HepG2 (cell line): Measurements from ENCODE around the gene C2orf42. TPM values are rescaled to one million over a fixed set of nuclear protein-coding genes. Genes with fewer than 3 reads are reported as not detected.
A peak's percentile ranks its signal among the peaks of the same experiment; 100 is the strongest.

Experiments
- ATF7 ChIP-seq, 2 experiments: fragments of 450-650 bp in 1 of 2; sonication (generic) in 1 of 2; formaldehyde crosslinking in 1 of 2; IDR thresholded peaks; 2 replicates each; pipeline versions ENCODE4 v1.4.0 to v1.6.1; 2016 to 2020; ENCODE audit warnings: antibody characterized with exemption in 1 of 2, mild to moderate bottlenecking in 1 of 2, missing genetic modification reagents in 1 of 2
- ELF4 ChIP-seq: sonication (generic); formaldehyde crosslinking; IDR thresholded peaks from 2 replicates; pipeline ENCODE4 v1.5.0; 2020; ENCODE audit warnings: missing genetic modification reagents, mild to moderate bottlenecking, moderate library complexity, borderline replicate concordance
- MAF1 ChIP-seq: sonication (generic); formaldehyde crosslinking; IDR thresholded peaks from 2 replicates; pipeline ENCODE4 v1.5.0; 2020; ENCODE audit warnings: missing genetic modification reagents, borderline replicate concordance
- RORA ChIP-seq: sonication (generic); formaldehyde crosslinking; IDR thresholded peaks from 2 replicates; pipeline ENCODE4 v1.5.0; 2020; ENCODE audit warnings: mild to moderate bottlenecking, missing genetic modification reagents, moderate library complexity
- SNAPC2 ChIP-seq: sonication (generic); formaldehyde crosslinking; IDR thresholded peaks from 2 replicates; pipeline ENCODE4 v1.8.1; 2022; ENCODE audit warnings: mild to moderate bottlenecking, missing genetic modification reagents
- TMF1 ChIP-seq: sonication (generic); formaldehyde crosslinking; IDR thresholded peaks from 2 replicates; pipeline ENCODE4 v1.8.1; 2022; ENCODE audit warnings: low read depth, missing genetic modification reagents
- ZEB1 ChIP-seq: IDR thresholded peaks from 2 replicates; pipeline ENCODE4 v1.6.1; 2012; ENCODE audit warnings: mild to moderate bottlenecking, low read depth, inconsistent platforms; ENCODE audit not compliant: insufficient replicate concordance
- ZNF329 ChIP-seq: sonication (generic); formaldehyde crosslinking; IDR thresholded peaks from 2 replicates; pipeline ENCODE4 v1.9.0; 2021; ENCODE audit warnings: low read depth, mild to moderate bottlenecking, missing genetic modification reagents
- ZNF34 ChIP-seq: sonication (generic); formaldehyde crosslinking; IDR thresholded peaks from 2 replicates; pipeline ENCODE4 v1.4.0; 2020; ENCODE audit warnings: mild to moderate bottlenecking, missing genetic modification reagents, borderline replicate concordance
- ZNF501 ChIP-seq: sonication (generic); formaldehyde crosslinking; IDR thresholded peaks from 2 replicates; pipeline ENCODE4 v1.5.1; 2020; ENCODE audit warnings: mild to moderate bottlenecking, moderate library complexity, missing genetic modification reagents
- ZNF558 ChIP-seq: sonication (generic); formaldehyde crosslinking; IDR thresholded peaks from 2 replicates; pipeline ENCODE4 v1.9.0; 2022; ENCODE audit warnings: mild to moderate bottlenecking, missing genetic modification reagents, borderline replicate concordance
- polyA plus RNA-seq, 8 experiments: library from polyadenylated mRNA; depleted of rRNA in 3 of 8; stranded (reverse) in 7 of 8; unstranded in 1 of 8; fragments of >200 nt; fragmentation: Illumina TruSeq in 4 of 8; extraction: Trizol in 4 of 8; gene quantifications; 2 replicates each; pipeline versions ENCODE4 v1.2.1 to v1.2.3, GENCODE V29; 2011 to 2016; ENCODE audit warnings: low read depth in 4 of 8, missing spikeins in 1 of 8, mixed read lengths in 1 of 8; ENCODE audit not compliant: insufficient read depth in 1 of 8
- total RNA-seq, 5 experiments: library from RNA; depleted of rRNA; stranded (reverse); fragments of >200 nt; fragmentation: Illumina TruSeq; extraction: Trizol; gene quantifications; 2 replicates each; pipeline ENCODE4 v1.2.3, GENCODE V29; 2016; ENCODE audit warnings: low read depth in 1 of 5
- TF ChIP-seq, protein P1 (sequence below), 2 experiments: fragments of 450-650 bp in 1 of 2; sonication (generic) in 1 of 2; formaldehyde crosslinking in 1 of 2; IDR thresholded peaks; 2 replicates each; pipeline versions ENCODE4 v1.6.1 to v1.8.0; 2016 to 2022; ENCODE audit warnings: antibody characterized with exemption in 1 of 2, mild to moderate bottlenecking in 1 of 2, missing genetic modification reagents in 1 of 2
- TF ChIP-seq, protein P2 (sequence below): sonication (generic); formaldehyde crosslinking; IDR thresholded peaks from 2 replicates; pipeline ENCODE4 v1.8.0; 2022; ENCODE audit warnings: mild to moderate bottlenecking, missing genetic modification reagents, moderate library complexity
- TF ChIP-seq, protein P3 (sequence below): sonication (generic); formaldehyde crosslinking; IDR thresholded peaks from 2 replicates; pipeline ENCODE4 v1.5.0; 2020; ENCODE audit warnings: mild to moderate bottlenecking, missing genetic modification reagents, moderate library complexity
- TF ChIP-seq, protein P4 (sequence below): sonication (generic); formaldehyde crosslinking; IDR thresholded peaks from 2 replicates; pipeline ENCODE4 v1.4.0; 2020; ENCODE audit warnings: missing genetic modification reagents

C2orf42 gene
- total and polyA plus RNA-seq, 2 of the 13 experiments (the other 11 are each of a cell fraction or from before 2014, with no cell fraction given) = 9.3 to 9.9 TPM

GRCh38 chr2:70141212-70141901, 49.5 kb downstream of the C2orf42 start (continued):
- TF ChIP-seq, protein P1, sequence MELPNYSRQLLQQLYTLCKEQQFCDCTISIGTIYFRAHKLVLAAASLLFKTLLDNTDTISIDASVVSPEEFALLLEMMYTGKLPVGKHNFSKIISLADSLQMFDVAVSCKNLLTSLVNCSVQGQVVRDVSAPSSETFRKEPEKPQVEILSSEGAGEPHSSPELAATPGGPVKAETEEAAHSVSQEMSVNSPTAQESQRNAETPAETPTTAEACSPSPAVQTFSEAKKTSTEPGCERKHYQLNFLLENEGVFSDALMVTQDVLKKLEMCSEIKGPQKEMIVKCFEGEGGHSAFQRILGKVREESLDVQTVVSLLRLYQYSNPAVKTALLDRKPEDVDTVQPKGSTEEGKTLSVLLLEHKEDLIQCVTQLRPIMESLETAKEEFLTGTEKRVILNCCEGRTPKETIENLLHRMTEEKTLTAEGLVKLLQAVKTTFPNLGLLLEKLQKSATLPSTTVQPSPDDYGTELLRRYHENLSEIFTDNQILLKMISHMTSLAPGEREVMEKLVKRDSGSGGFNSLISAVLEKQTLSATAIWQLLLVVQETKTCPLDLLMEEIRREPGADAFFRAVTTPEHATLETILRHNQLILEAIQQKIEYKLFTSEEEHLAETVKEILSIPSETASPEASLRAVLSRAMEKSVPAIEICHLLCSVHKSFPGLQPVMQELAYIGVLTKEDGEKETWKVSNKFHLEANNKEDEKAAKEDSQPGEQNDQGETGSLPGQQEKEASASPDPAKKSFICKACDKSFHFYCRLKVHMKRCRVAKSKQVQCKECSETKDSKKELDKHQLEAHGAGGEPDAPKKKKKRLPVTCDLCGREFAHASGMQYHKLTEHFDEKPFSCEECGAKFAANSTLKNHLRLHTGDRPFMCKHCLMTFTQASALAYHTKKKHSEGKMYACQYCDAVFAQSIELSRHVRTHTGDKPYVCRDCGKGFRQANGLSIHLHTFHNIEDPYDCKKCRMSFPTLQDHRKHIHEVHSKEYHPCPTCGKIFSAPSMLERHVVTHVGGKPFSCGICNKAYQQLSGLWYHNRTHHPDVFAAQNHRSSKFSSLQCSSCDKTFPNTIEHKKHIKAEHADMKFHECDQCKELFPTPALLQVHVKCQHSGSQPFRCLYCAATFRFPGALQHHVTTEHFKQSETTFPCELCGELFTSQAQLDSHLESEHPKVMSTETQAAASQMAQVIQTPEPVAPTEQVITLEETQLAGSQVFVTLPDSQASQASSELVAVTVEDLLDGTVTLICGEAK (IDR thresholded peaks at IDR 0.05) = no peak
- TF ChIP-seq, protein P1 (CRISPR knock-in tag; IDR thresholded peaks at IDR 0.05) = no peak
- TF ChIP-seq, protein P2, sequence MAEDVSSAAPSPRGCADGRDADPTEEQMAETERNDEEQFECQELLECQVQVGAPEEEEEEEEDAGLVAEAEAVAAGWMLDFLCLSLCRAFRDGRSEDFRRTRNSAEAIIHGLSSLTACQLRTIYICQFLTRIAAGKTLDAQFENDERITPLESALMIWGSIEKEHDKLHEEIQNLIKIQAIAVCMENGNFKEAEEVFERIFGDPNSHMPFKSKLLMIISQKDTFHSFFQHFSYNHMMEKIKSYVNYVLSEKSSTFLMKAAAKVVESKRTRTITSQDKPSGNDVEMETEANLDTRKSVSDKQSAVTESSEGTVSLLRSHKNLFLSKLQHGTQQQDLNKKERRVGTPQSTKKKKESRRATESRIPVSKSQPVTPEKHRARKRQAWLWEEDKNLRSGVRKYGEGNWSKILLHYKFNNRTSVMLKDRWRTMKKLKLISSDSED (CRISPR knock-in tag) = no peak
- TF ChIP-seq ZNF34 (CRISPR knock-in tag) (no peak), ATF7 (IDR thresholded peaks at IDR 0.05) (no peak), ATF7 (CRISPR knock-in tag; IDR thresholded peaks at IDR 0.05) (no peak), RORA (CRISPR knock-in tag) (no peak), MAF1 (CRISPR knock-in tag) (no peak), ELF4 (CRISPR knock-in tag) (no peak), ZNF329 (CRISPR knock-in tag) (no peak), ZEB1 (no peak), SNAPC2 (no peak), ZNF501 (CRISPR knock-in tag) (peak; percentile 48; the same call in 1 of the 2 replicates), TMF1 (no peak), ZNF558 (CRISPR knock-in tag) (no peak)
- TF ChIP-seq, protein P3, sequence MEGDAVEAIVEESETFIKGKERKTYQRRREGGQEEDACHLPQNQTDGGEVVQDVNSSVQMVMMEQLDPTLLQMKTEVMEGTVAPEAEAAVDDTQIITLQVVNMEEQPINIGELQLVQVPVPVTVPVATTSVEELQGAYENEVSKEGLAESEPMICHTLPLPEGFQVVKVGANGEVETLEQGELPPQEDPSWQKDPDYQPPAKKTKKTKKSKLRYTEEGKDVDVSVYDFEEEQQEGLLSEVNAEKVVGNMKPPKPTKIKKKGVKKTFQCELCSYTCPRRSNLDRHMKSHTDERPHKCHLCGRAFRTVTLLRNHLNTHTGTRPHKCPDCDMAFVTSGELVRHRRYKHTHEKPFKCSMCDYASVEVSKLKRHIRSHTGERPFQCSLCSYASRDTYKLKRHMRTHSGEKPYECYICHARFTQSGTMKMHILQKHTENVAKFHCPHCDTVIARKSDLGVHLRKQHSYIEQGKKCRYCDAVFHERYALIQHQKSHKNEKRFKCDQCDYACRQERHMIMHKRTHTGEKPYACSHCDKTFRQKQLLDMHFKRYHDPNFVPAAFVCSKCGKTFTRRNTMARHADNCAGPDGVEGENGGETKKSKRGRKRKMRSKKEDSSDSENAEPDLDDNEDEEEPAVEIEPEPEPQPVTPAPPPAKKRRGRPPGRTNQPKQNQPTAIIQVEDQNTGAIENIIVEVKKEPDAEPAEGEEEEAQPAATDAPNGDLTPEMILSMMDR (CRISPR knock-in tag) = peak; percentile 28; the same call in 1 of the 2 replicates
- TF ChIP-seq, protein P4, sequence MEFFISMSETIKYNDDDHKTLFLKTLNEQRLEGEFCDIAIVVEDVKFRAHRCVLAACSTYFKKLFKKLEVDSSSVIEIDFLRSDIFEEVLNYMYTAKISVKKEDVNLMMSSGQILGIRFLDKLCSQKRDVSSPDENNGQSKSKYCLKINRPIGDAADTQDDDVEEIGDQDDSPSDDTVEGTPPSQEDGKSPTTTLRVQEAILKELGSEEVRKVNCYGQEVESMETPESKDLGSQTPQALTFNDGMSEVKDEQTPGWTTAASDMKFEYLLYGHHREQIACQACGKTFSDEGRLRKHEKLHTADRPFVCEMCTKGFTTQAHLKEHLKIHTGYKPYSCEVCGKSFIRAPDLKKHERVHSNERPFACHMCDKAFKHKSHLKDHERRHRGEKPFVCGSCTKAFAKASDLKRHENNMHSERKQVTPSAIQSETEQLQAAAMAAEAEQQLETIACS (CRISPR knock-in tag) = no peak
